Bronchus fibroblast of lung (primary cell): ENCODE results near the gene CDKN2A. TPM values are rescaled to one million over a fixed set of nuclear protein-coding genes. Genes with fewer than 3 reads are reported as not detected.

ENCODE experiments used
- total RNA-seq: library from RNA; depleted of rRNA; stranded (reverse); fragments of >200 nt; gene quantifications from 2 replicates; pipeline ENCODE4 v1.2.3, GENCODE V29; 2015

CDKN2A gene
- total RNA-seq, result 5.7 and 10.0 TPM in 2 replicates

GRCh38 chr9:21993893-21994555 is at the start of gene CDKN2A:
Gene CDKN2A, minus strand, starts transcription at chr9:21994392.

GRCh38 chr9:22008717-22009505 is 14.7 kb upstream of the CDKN2A start, which contains the start of gene CDKN2B:
Gene CDKN2B, minus strand, starts transcription at chr9:22009305. Its CDS starts 352 bp downstream, at chr9:22008953.

DNA sequence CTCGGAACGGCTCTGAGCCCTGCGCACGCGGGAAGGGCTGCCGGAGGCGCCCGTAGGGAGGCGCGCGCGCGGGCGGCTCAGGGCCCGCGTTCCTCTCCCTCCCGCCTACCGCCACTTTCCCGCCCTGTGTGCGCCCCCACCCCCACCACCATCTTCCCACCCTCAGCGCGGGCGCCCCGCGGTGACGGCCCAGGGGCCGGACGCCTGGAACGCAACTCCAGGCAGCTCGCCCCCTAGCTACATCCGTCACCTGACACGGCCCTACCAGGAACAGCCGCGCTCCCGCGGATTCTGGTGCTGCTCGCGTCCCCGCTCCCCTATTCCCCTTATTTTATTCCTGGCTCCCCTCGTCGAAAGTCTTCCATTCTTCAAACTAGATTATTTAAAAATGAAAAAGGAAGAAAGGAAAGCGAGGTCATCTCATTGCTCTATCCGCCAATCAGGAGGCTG is 389 bp upstream of the CDKN2A start, which contains the start of gene CDKN2B-AS1:
Gene CDKN2B-AS1 (plus strand): TSS at position 236 of the 450 bp plus-strand sequence.

Other genes starting within 250 kb of the CDKN2A start
- 17.8 and 24.2 TPM in 2 replicates for gene MTAP, start 191.8 kb downstream of the CDKN2A start, total RNA-seq
- gene CDKN2B-AS1, start 399 bp upstream of the CDKN2A start, total RNA-seq, result 0.84 and 0.89 TPM in 2 replicates
- 9.6 and 10.4 TPM in 2 replicates for gene CDKN2B, start 14.9 kb upstream of the CDKN2A start, total RNA-seq